ENCODE measurements around the gene TSC22D4. TPM values are rescaled to one million over a fixed set of nuclear protein-coding genes. Genes with fewer than 3 reads are reported as not detected.
A peak's percentile ranks its signal among the peaks of the same experiment; 100 is the strongest.

TSC22D4 gene
- total RNA-seq, 1 donor = 25.6 TPM

GRCh38 chr7:100490483-100491191 lies 11.6 kb upstream of the TSC22D4 start:
- no peak for TF ChIP-seq CTCF (IDR thresholded peaks at IDR 0.05; ENCODE audit: insufficient read depth, low read length)
- H3K4me3 ChIP-seq (ENCODE audit: low read depth, low read length) = no peak overlapping the region
- DNase-seq (ENCODE audit: low read depth) = no peak

GRCh38 chr7:100489824-100490223 lies 10.8 kb upstream of the TSC22D4 start:
- no peak for TF ChIP-seq CTCF (IDR thresholded peaks at IDR 0.05; ENCODE audit: insufficient read depth, low read length)

GRCh38 chr7:100489121-100489520 lies 10.1 kb upstream of the TSC22D4 start:
- H3K4me3 ChIP-seq (ENCODE audit: low read depth, low read length) = no peak overlapping the region
- no peak for TF ChIP-seq CTCF (IDR thresholded peaks at IDR 0.05; ENCODE audit: insufficient read depth, low read length)

More at GRCh38 chr7:100489824-100490223, 10.8 kb upstream of the TSC22D4 start:
- H3K4me3 ChIP-seq (ENCODE audit: low read depth, low read length) = no peak overlapping the region
- peak; percentile 86 for DNase-seq (ENCODE audit: low read depth)

GRCh38 chr7:100488333-100489095 lies 9.5 kb upstream of the TSC22D4 start:
- TF ChIP-seq CTCF (IDR thresholded peaks at IDR 0.05; ENCODE audit: insufficient read depth, low read length) = no peak
- no peak overlapping the region for H3K4me3 ChIP-seq (ENCODE audit: low read depth, low read length)
- DNase-seq (ENCODE audit: low read depth) = no peak

More at GRCh38 chr7:100489121-100489520, 10.1 kb upstream of the TSC22D4 start:
- no peak for DNase-seq (ENCODE audit: low read depth)

GRCh38 chr7:100486753-100487446 lies 7.9 kb upstream of the TSC22D4 start:
- DNase-seq (ENCODE audit: low read depth) = no peak
- no peak for TF ChIP-seq CTCF (IDR thresholded peaks at IDR 0.05; ENCODE audit: insufficient read depth, low read length)
- no peak overlapping the region for H3K4me3 ChIP-seq (ENCODE audit: low read depth, low read length)

GRCh38 chr7:100486111-100486636 lies 7.2 kb upstream of the TSC22D4 start:
- no peak for TF ChIP-seq CTCF (IDR thresholded peaks at IDR 0.05; ENCODE audit: insufficient read depth, low read length)
- no peak for DNase-seq (ENCODE audit: low read depth)
- no peak overlapping the region for H3K4me3 ChIP-seq (ENCODE audit: low read depth, low read length)
